ENCODE data around the gene SLC22A12.
A peak's percentile ranks its signal among the peaks of the same experiment; 100 is the strongest.

SLC22A12 gene

DNA sequence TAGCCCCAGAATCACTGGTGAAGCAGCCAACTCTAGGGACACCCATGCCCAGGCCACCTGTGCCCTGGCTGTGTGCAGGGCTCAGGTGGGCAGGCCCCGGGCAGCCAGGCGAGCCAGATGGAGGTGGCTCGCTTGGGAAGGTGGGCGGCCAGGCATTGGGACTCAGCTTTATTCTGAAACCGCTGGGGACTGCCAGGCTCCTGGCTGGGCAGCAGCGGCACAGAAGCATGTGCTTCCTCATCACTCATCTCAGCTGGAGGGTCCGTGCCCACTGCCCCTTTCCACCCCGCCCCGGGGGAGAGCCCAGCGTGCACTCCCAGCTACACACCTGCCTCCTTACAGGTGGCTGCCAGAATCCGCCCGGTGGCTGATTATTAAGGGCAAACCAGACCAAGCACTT lies 27.1 kb upstream of the SLC22A12 start:
- no peak for DNase-seq

DNA sequence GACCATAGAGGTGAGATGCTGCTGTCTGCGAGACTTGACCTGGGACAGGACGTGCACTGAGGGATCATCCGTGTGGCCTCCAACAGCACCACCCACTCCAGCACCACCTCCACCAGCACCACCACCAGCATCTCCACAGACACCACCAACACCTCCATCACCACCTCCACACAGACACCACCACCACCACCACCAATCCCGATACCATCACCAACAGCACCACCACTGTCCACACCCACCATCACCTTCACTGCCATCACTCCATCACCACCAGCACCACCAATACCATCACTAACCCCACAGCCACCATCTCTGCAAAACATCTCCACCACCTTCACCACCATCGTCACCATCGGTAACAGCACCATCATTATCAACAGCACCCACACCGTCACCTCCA lies 26.6 kb upstream of the SLC22A12 start:
- no peak for DNase-seq

DNA sequence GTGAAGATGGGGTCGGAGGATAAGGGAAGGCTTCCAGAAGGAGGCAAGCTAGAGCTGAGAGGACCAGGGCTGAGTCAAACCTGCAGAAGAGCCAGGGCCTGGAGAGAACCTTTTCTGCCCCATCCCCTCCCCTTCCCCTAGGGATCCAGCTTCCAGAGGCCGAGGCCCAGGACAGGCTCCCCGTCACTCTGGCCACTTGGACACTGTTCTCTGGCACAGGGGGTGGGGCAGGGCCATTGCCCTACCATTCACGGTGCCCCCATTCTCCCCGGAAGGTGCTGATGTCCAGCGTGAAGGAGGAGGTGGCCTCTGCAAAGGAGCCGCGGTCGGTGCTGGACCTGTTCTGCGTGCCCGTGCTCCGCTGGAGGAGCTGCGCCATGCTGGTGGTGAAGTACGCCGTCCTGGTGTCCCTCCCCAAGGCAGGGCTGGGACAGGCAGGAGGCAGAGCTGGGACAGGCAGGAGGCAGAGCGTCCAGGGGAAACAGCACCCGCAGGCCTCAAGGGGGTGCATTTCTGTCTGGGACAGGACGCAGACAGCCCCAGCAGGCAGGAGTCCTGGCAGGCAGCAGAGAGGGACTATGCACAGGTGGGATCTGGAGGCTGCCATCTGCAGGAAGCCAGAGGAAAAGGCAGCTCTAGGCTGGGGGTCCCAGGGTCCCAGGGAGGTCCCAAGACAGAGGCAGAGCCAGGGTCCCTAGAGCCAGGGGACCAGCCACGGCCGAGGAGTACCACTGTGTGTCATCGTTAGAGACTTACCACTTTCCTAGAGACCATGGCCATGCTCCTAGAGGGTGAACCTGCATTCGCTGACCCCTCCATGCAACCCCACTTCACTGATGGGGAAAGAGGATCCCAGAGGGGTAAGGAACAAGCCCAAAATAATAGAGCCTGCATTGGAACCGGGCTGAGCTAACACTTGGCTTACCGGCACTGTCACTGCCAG lies 25.8 kb upstream of the SLC22A12 start:
- no peak for DNase-seq

DNA sequence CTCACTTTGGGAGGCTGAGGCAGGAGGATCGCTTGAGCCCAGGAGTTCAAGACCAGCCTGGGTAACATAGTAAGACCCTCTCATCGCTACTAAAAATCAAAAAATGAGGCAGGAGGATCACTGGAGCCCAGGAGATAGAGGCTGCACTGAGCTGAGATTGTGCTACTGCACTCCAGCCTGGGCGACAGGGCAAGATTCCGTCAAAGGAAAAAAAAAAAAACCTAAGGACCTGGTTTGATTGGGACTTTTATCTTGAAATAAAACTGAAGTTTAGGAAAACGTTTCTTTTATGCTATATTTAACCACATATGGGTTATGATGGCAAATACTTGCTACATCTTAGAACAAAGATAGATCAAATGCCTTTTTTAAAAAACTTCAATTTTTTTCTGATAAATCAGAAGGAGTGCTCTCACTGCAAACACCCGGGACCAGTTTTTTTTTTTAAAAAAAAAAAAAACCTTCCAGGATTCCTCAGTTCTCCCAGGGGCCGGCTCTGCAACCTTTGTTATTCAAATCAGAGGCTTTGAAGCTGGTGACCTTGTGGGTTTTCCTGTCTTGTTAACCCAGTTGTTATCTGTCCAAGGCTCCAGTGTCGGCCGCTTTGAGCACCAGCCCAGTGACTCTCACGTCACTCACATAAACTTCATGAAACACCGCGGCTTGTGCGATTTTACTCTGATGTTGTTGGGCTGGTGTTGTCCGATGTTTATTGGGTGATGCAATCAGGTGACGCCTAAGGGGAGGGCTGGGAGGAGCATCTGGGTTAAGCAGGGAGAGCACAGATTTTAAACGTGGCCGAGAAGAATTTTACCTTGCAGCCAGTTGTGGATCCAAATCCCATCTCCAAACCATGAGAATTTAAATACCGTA lies 24.7 kb upstream of the SLC22A12 start:
- peak; percentile 79 for DNase-seq

DNA sequence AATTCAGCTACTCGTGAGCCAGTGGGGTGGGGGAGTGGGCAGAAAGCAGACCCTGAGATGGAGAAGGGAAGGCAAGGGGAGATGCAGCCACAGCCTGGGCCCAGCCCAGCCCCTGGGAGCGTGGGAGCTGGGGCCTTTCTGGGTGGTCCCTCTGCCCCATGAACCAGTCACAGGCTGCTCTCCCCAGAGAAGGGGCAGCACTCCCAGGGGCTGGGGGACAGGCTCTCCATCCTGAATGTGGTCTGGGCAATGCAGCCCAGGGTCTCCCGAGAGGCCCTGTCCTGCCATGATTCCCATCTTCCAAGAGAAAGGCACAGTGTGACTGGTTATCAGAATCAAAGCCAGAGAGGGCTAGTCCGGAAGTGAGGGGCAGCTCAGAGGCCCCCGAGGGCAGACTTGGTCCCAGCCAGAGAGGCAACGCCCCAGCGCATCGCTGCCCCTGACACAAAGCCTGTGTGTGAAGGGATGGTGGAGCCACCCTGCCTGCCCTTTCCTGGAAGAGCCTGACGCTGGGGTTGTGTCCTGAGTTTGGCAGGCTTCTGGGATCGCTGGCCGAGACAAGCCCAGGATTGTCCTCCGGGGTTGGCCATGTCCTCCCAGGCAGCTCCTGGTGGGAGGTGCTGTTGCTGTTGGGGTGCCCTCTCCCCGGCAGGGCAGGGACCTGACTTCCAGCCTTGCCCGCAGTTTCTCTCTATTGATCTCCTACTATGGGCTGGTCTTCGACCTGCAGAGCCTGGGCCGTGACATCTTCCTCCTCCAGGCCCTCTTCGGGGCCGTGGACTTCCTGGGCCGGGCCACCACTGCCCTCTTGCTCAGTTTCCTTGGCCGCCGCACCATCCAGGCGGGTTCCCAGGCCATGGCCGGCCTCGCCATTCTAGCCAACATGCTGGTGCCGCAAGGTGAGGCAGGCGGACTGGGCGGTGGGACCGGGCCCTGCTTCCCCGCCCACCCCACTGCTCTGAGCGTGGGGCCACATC lies 23.8 kb upstream of the SLC22A12 start:
- no peak for DNase-seq

DNA sequence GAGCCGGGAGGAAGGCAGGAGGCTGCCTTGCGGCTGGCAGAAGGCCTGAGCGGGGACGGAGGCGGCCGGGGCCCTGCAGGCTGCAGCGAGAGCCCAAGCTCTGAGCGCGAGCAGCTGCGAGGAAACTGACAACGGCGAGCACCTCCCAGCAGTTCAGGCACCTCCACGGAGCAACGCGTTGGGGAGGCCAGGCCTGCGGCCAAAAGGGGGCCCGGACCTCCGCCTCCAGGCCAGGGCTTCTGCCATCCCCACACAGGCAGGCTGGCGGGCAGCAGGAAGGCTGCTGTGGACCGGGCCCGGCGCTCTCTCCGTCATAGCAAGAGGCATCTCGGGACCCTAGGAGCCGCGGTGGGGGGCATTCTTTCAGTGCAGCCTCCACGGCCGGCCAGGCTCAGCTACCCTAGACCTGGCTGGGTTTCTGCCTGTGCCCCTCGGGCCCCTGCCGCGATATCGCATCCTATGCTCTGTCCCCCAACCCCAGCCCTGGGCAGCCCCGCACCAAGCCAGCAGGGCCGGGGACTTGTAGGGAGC lies 22.9 kb upstream of the SLC22A12 start:
- no peak for DNase-seq

DNA sequence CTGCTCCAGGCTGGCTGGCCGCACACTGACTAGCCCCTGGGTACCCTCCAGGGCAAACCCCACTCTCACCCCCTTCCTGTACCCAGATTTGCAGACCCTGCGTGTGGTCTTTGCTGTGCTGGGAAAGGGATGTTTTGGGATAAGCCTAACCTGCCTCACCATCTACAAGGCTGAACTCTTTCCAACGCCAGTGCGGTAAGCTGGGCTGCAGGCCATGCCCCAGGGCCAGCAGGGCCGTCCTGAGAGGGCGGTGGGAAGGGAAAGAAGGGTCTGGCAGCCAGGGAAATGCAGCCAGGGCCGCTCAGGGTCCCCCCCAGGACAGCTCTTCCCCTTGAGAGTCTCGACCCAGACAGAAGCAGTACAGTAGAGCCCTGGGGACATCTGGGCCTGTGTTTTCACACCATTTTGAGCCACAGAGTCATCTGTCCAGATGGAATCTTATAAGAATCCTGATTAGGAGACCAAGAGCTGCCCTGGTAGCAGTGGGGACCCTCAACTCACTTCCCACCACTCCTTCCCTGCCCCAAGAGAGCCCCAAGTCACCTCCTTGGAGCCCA lies 22.4 kb upstream of the SLC22A12 start:
- no peak for DNase-seq

DNA sequence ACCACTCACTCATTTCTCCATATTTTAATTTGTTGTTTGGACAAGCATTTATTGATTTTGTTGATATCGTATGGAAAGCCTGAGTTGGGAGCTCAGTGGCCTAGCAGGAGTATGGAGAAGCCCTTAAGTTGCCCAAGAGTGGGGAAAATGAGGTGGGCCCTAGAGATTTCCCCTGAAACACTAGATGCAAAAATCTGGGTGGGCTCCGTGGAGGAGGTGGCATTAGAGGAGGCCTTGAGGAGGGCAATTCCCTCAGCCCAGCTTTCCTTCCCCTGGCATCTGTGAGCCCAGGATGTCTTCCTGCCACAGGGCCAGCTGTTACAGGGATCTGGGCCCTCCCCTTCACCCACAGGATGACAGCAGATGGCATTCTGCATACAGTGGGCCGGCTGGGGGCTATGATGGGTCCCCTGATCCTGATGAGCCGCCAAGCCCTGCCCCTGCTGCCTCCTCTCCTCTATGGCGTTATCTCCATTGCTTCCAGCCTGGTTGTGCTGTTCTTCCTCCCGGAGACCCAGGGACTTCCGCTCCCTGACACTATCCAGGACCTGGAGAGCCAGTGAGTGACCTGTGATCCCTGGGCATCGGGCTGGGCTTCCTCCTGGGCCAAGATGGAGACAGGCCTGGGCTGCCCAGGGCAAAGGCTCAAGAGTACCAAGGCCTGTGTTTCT lies 21.6 kb upstream of the SLC22A12 start:
- no peak for DNase-seq

DNA sequence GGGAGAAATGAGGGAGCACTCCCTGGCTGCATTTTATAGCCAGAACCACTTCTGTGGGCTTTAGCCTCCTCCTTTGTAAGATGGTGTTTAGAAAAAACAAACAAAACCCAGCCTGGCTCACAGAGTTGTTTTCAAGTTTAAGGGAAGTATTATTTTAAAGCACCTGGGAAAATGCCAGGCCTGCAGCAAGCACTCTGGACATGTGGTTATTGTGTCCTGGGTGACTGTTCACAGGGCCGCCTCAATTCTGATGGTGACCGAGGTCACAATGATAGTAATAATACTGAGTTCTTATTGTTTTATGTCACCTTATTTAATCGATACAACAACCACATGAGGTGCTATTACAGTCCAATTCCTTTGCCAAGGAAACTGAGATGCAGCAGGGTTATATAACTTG lies 20.7 kb upstream of the SLC22A12 start:
- DNase-seq: no peak

DNA sequence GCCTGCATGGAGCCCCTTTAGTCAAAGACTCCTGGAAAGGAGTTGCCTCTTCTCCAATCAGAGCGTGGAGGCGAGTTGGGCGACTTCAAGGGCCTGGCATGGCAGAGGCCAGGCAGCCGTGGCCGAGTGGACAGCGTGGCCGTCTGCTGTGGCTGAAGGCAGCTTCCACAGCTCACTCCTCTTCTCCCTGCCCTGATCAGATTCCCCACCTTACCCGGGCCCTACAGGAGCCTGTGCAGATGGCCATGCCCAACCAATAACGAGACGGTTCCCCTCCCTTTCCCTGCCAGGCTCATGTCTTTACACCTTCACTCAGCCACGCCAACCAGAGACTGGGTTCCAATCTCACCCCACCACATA lies 20.0 kb upstream of the SLC22A12 start:
- DNase-seq: no peak

DNA sequence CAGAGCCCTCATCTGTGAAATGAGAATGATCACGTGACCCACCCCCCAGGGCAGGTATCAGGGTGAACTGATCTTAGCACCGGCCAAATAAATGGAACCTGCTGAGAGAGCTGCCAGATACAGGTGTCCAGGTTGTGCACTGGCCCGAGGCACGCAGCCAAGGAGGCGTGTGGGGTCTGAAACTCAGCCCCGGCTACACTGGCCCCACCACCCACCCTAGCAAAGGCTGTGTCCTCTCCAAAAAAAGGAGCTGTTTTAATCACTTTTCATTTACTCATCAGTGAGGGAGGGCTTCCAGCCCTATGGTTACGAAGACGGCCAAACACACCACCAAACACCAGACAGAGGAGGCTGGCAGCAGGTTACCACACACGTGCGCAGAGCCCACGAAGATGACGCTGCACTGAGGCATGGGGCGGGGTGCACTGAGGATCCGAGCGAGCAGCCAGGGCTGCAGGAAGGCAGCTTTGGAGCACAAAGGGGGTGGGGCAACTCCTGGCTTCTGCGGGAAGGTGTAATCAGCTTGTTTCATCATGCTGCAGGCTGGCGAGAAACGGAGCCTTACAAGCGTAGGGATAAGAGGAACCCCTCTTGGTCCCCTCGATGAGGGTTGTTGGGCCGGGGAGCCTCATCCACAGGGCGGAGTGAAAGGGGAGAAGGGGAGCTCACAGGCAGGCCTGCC lies 19.5 kb upstream of the SLC22A12 start:
- DNase-seq: peak; percentile 15

DNA sequence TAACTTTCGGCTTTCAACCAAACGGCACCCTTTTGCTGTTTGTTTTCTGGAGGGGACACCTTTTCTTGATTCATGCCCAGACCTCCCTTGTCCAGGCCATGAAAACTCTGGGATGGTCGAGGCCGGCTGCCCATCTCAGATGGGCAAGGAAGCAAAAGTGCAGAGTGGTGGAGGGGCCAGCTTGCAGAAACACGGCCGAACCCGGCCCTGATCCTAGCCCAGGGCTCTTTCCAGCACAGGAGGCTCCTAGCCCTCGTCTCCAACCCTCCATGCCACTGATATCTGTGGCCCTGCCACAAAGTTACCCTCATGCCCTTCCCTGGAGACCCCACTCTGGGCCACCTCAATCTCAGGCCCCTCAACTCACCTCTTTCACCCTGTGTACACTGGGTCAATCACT lies 18.9 kb upstream of the SLC22A12 start:
- no peak for DNase-seq

DNA sequence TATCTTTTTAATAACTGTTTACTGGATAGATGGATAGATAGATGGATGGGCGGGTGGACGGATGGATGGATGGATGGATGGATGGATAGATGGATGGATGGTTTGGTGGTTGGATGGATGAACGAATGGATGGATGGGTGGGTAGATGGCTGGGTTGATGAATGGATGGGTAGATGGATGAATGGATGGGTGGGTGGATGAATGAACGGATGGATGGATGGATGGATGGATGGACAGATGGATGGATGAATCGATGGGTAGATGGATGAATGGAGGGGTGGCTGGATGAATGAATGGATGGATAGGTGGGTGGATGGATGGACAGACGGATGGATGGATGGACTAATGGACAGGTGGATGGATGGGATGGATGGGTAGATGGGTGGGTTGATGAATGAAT lies 13.8 kb upstream of the SLC22A12 start:
- DNase-seq: no peak

DNA sequence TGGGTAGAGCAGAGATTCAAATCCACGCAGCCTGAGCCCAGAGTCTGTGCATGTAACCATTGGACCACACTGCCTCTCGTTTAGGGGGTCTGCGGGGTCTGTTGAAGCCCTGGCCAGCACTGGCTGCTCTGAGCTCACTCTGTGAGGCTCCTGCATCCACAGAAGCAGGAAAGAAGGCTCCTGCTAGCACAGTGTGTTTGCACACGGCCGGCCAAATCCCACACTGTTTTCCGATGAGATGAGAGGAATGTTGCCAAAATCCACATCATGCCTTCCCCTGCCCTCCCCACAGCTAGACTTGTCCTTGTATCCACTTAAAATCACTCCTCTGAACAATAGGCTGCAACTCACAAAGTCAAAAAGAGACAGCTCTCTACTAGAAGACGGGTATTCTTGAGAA lies 10.6 kb upstream of the SLC22A12 start:
- no peak for DNase-seq

DNA sequence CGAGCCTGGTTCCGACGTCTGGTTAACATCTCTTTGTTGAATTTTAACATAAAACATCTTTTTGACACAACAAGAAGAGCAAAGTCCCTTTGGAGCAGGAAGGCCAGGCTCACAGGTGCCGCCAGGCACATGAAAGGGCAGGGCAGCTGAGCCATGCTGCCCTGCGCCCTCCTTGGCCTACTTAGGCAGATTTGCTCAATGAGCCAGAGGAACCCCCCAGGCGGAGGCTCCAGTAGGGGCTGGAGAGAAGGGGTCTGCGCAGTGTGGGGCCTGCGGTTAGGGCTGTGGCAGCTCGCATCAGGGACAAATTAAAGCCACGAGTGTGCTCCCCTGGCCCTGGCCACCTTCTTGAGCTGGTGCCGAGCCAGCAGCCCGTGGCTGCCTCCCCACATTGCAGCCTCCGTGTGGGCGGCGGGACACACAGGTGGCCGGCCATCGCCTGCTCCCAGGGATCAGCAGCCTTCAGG lies 9.9 kb upstream of the SLC22A12 start:
- no peak for DNase-seq

DNA sequence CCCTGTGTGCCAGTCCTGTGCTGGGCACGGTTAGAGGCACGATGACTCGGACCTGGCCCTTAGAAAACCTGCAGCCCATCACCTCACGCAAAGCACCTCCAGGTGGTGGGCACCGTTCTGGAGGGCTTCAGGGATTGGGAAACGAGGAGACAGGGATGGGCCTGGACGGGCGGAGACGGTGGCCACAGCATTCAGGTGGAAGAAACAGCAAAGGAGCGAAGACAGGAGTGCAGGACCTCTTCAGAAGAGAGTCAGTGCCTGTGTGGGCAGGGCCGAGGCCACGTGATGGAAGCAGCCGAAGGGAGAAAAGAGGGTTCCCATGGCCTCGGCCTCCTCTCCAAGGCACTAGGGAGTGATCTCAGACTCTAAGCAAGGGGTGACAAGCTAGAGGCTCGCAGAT lies 8.1 kb upstream of the SLC22A12 start:
- DNase-seq: no peak

DNA sequence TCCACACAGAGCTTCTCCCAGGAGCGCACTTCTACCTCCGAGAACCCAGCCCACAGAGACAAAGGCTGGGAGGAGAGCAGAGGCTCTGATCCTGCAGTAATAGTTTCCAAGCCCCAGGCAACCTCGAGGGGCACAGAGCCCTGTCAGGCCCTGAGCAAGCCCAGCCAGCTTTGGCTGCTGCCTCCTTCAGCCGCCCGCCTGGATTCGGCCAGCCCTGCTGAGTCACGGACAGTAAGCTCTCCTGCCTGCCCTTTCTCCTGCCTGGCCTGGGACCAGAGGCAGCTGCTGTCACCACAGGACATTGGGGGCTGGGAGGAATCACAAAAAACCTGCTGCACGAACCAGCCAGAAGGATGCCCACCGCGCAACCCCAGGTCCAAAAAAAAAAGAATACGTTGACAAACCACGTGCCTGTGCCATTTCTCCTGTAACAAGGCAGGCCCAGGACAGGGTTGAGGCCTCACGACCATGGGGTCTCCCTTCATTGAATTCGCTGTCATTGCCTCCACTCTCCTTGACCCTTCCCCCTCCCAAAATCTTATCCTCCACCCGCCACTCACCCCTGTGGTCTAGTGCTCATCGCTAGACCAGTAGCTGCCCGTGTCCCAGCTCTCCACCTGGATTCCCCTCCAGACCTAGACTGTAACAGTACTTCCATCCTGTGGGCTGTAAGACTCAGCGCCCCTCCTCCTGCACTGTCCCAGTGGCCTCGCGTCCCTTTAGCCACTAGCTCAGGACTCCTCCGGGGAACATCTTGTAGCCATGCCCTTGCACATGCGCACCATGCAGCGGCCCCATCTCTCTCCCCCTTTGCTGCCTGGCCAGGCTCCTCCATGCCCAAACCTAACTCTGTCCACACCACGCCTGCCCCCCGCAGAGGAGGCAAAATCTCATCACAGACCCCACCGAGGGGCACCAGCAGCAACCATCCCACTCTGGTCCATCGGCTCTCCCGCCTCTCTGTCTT lies 7.4 kb upstream of the SLC22A12 start:
- no peak for DNase-seq

DNA sequence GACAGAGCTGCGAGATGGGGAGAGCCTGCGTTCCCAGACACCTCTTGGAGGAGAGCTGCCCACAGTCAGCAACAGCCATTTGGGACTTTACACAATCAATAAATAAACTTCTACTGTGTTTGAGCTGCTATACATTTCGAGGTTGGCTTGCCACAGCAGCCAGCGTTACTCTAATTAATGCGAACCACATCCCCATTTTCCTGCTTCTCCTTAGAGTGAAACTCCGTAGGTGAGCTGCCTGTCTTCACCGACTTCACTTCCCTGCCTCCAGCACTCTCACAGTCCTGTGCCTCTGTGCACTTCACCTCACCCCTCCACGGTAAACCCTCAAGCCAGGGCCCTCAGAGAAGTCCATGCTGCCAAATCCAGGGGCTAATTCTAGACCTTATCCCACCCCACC lies 5.9 kb upstream of the SLC22A12 start:
- DNase-seq: no peak

DNA sequence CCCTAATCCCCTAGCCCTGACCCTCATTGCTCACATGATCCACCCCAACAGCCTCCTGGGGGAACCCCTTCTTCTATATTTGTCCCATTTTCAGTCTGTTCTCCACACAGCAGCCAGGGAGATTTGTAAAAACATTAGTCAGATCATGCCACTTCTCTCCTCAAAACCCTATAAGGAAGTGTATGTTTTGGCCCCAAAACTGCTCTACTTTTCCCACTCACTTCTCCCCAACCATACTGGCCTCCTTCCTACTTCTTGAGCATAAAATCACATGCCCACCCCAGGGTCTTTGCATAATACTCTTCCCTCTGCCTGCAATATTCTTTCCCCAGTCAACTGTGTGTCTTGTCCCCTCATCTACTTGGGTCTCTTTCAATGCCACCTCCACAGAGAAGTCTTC lies 4.7 kb upstream of the SLC22A12 start:
- DNase-seq: no peak

Data from fibroblast of skin of abdomen (primary cell).